ENCODE measurements around the gene PDP2. TPM values are rescaled to one million over a fixed set of nuclear protein-coding genes. Genes with fewer than 3 reads are reported as not detected.

Gene PDP2
- total and polyA plus RNA-seq, 2 of the 4 experiments (the other 2 are of a cell fraction): 5.3 to 16.8 TPM

DNA sequence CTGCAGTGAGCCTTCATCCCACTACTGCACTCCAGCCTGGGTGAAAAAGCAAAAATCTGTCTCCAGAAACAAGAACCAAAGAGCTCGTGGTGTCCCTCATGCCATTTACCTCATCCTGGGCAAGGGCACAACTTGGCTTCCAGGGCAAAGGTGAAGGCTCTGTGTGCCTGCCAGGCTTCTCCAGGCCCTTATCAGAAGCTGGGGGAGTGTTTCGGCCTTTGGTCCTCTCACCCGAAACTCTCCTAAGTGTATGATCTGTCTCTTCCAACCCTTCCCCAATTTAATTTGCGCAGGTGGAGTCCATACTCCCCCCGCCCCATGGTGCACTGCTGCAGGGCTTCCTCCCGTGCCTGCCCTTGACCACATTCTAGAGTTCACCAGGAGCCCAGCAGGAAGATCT is 56.1 kb downstream of the PDP2 start:
- H3K14ac ChIP-seq (replicated peaks; ENCODE audit: low read depth, low read length): 0 out of 2 replicates have a peak overlapping the region, but pooled peaks have one; percentile 57
- peaks cover 47% of the 10 kb centered on the region for H3K36me3 ChIP-seq (ENCODE audit: control insufficient read depth, insufficient read depth, low read length)
- CTCF ChIA-PET: no interaction called here
- H3K4me3 ChIP-seq (ENCODE audit: insufficient read depth, low read depth, low read length): no peak overlapping the region
- H3K4ac ChIP-seq (ENCODE audit: low read depth, low read length): no peak overlapping the region
- H2BK15ac ChIP-seq (ENCODE audit: low read depth, low read length): no peak overlapping the region
- H4K8ac ChIP-seq (ENCODE audit: low read depth in 2 of 2, low read length in 2 of 2): no peak overlapping the region
- peak overlapping the region; percentile 3; the same call in 1 of the 2 replicates for H2AK5ac ChIP-seq (ENCODE audit: low read depth, low read length)
- H3K9ac ChIP-seq (ENCODE audit: low read depth, low read length): no peak overlapping the region
- no peak overlapping the region for H3K23ac ChIP-seq (ENCODE audit: low read depth, low read length)
- H3K4me2 ChIP-seq (ENCODE audit: low read depth, low read length): peak overlapping the region; percentile 89
- no peak overlapping the region for H4K5ac ChIP-seq (ENCODE audit: low read depth, low read length)
- ATAC-seq (ENCODE audit: low read depth) (no peak), DNase-seq (no peak)
- H2BK5ac ChIP-seq (ENCODE audit: low read depth, low read length, poor library complexity, severe bottlenecking): no peak overlapping the region
- no peak overlapping the region for H2BK120ac ChIP-seq (ENCODE audit: low read depth, low read length)
- no peak overlapping the region for H2BK20ac ChIP-seq (ENCODE audit: low read depth, low read length)
- dilution Hi-C loops (cut with HindIII; ENCODE audit: low sequenced_read_pairs, unreplicated experiment) (no loop called here), in situ Hi-C loops (cut with MboI; ENCODE audit: low sequenced_read_pairs) (no loop called here), intact Hi-C loops (cut with micrococcal nuclease) (no loop called here)
- no peak for TF ChIP-seq BHLHE40 (IDR thresholded peaks at IDR 0.05; ENCODE audit: low read depth, low read length)
- no peak for TF ChIP-seq MAFK (IDR thresholded peaks at IDR 0.05; ENCODE audit: low read depth, low read length)
- TF ChIP-seq, protein P1, sequence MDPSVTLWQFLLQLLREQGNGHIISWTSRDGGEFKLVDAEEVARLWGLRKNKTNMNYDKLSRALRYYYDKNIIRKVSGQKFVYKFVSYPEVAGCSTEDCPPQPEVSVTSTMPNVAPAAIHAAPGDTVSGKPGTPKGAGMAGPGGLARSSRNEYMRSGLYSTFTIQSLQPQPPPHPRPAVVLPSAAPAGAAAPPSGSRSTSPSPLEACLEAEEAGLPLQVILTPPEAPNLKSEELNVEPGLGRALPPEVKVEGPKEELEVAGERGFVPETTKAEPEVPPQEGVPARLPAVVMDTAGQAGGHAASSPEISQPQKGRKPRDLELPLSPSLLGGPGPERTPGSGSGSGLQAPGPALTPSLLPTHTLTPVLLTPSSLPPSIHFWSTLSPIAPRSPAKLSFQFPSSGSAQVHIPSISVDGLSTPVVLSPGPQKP (IDR thresholded peaks at IDR 0.05; ENCODE audit: borderline replicate concordance, low read depth, low read length): no peak
- no peak for TF ChIP-seq CEBPB (IDR thresholded peaks at IDR 0.05; ENCODE audit: low read depth, low read length)
- TF ChIP-seq NFE2L2 (IDR thresholded peaks at IDR 0.05; ENCODE audit: low read depth, low read length): no peak
- TF ChIP-seq RFX5 (IDR thresholded peaks at IDR 0.05; ENCODE audit: low read depth, low read length): no peak
- TF ChIP-seq RAD21 (IDR thresholded peaks at IDR 0.05; ENCODE audit: low read length): no peak
- TF ChIP-seq, protein P2, sequence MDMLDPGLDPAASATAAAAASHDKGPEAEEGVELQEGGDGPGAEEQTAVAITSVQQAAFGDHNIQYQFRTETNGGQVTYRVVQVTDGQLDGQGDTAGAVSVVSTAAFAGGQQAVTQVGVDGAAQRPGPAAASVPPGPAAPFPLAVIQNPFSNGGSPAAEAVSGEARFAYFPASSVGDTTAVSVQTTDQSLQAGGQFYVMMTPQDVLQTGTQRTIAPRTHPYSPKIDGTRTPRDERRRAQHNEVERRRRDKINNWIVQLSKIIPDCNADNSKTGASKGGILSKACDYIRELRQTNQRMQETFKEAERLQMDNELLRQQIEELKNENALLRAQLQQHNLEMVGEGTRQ (IDR thresholded peaks at IDR 0.05; ENCODE audit: low read depth, low read length): no peak
- TF ChIP-seq SMC3 (IDR thresholded peaks at IDR 0.05; ENCODE audit: low read depth, low read length): no peak
- no peak for TF ChIP-seq CHD1 (IDR thresholded peaks at IDR 0.05; ENCODE audit: low read depth, low read length)
- no peak for TF ChIP-seq RCOR1 (IDR thresholded peaks at IDR 0.05; ENCODE audit: insufficient replicate concordance, low read length)
- no peak for TF ChIP-seq POLR2A (IDR thresholded peaks at IDR 0.05; ENCODE audit: low read depth, low read length)
- no peak for TF ChIP-seq MAZ (IDR thresholded peaks at IDR 0.05; ENCODE audit: borderline replicate concordance, low read depth, low read length)
- no peak for TF ChIP-seq FOS (IDR thresholded peaks at IDR 0.05; ENCODE audit: low read depth, low read length)
- H3K27me3 ChIP-seq (ENCODE audit: control insufficient read depth, insufficient read depth, low read length): no peaks in the 10 kb centered on the region
- no peak overlapping the region for H3K18ac ChIP-seq (ENCODE audit: low read depth, low read length)
- BruUV-seq (replicated peaks): no TSS peak
- H3K9me3 ChIP-seq (ENCODE audit: control insufficient read depth, insufficient read depth, low read length): no peaks in the 10 kb centered on the region
- H3K27ac ChIP-seq (ENCODE audit: insufficient read depth, low read length): no peak overlapping the region
- H3K9me1 ChIP-seq (ENCODE audit: insufficient read depth, low read length): peaks cover 26% of the 10 kb centered on the region
- no peak overlapping the region for H2AFZ ChIP-seq (replicated peaks; ENCODE audit: low read length, poor library complexity)
- H3K79me1 ChIP-seq (ENCODE audit: low read depth in 1 of 2, low read length in 2 of 2): peaks cover 25 to 93% of the 10 kb centered on the region in 2 experiments
- H3K56ac ChIP-seq (ENCODE audit: extremely low read depth, insufficient read depth, low read length): no peak overlapping the region
- H2AK9ac ChIP-seq (replicated peaks; ENCODE audit: low read depth, low read length, poor library complexity): no peak overlapping the region
- H4K91ac ChIP-seq (ENCODE audit: insufficient read depth, low read depth, low read length): no peak overlapping the region
- peaks cover 45% of the 10 kb centered on the region for H4K20me1 ChIP-seq (ENCODE audit: insufficient read depth, low read length)
- 95% methylated on average over 3 of the region's 6 CpGs; no CpG with 5 or more reads in 1 of the 2 experiments for WGBS, 2 experiments (ENCODE audit: extremely low coverage in 2 of 2, insufficient read length in 1 of 2)
- POLR2A ChIA-PET (ENCODE audit: unreplicated experiment): no interaction called here
- peaks cover 9% of the 10 kb centered on the region for H3K4me1 ChIP-seq (ENCODE audit: control insufficient read depth, insufficient read depth, low read length)
